Dermis microvascular lymphatic vessel endothelial cell (primary cell): ENCODE results near the gene ZBTB17. TPM values are rescaled to one million over a fixed set of nuclear protein-coding genes. Genes with fewer than 3 reads are reported as not detected.
"Not testable (repeated sequence)": the region's sequence is repeated elsewhere in the genome, so short reads cannot be mapped to it uniquely, and the experiment has no call there.

Source experiments
- DNase-seq, 2 donors: peaks; one replicate each; pipeline versions ENCODE4 v3.0.0 to v3.0.0-alpha.2; 2010; ENCODE audit warnings: low read depth in 2 of 2
- total RNA-seq: library from RNA; depleted of rRNA; stranded (reverse); fragments of >200 nt; gene quantifications from 2 replicates; pipeline ENCODE4 v1.2.1, GENCODE V29; 2014

Gene ZBTB17
- total RNA-seq, 1 donor from 2014 or later = 33.5 TPM

- not testable (repeated sequence) for DNase-seq
Measured at GRCh38 chr1:15896841-15897610, 78.9 kb downstream of the ZBTB17 start.

- DNase-seq = no peak
Measured at GRCh38 chr1:15895233-15895632, 80.7 kb downstream of the ZBTB17 start.

GRCh38 chr1:15892857-15893599, 82.9 kb downstream of the ZBTB17 start:
- DNase-seq = peak in 1 of 2 donors; percentile 12

Other genes starting within 250 kb of the ZBTB17 start
- 0.13 and 0.26 TPM in 2 replicates for gene SLC25A34, start 239.8 kb downstream of the ZBTB17 start, total RNA-seq
- gene TMEM82, start 233.6 kb downstream of the ZBTB17 start, total RNA-seq = 0.13 TPM in 1 of 2 replicates, not detected in the other
- 136 and 174 TPM in 2 replicates for gene FBLIM1, start 217.3 kb downstream of the ZBTB17 start, total RNA-seq
- gene UQCRHL, start 168.5 kb downstream of the ZBTB17 start, total RNA-seq = 0.76 and 4.0 TPM in 2 replicates
- gene SPEN, start 128.4 kb downstream of the ZBTB17 start, total RNA-seq = 10.8 and 12.5 TPM in 2 replicates
- 0.51 TPM in 2 replicates for gene SRARP, start 28.1 kb upstream of the ZBTB17 start, total RNA-seq
- not detected in 2 replicates for gene HSPB7, start 41.9 kb upstream of the ZBTB17 start, total RNA-seq
- gene CLCNKA, start 45.9 kb upstream of the ZBTB17 start, total RNA-seq = not detected in 2 replicates
- gene CLCNKB, start 67.7 kb upstream of the ZBTB17 start, total RNA-seq = under 0.01 TPM in 1 of 2 replicates, not detected in the other
- 0.13 TPM in 1 of 2 replicates, not detected in the other for gene FAM131C, start 97.5 kb upstream of the ZBTB17 start, total RNA-seq
- 71.1 and 112 TPM in 2 replicates for gene EPHA2, start 180.0 kb upstream of the ZBTB17 start, total RNA-seq
- 4.0 and 4.4 TPM in 2 replicates for gene ARHGEF19, start 236.6 kb upstream of the ZBTB17 start, total RNA-seq